ES-I3 (cell line): ENCODE data around the gene ANKRD40.
A peak's percentile ranks its signal among the peaks of the same experiment; 100 is the strongest.
"Not testable (repeated sequence)": the region's sequence is repeated elsewhere in the genome, so short reads cannot be mapped to it uniquely, and the experiment has no call there.

Source experiments
- H3K36me3 ChIP-seq: 2 replicates; pipeline ENCODE4 v1.6.1; 2013; ENCODE audit warnings: mild to moderate bottlenecking, low read length, control low read depth, moderate library complexity; ENCODE audit not compliant: insufficient read depth
- H3K4me1 ChIP-seq: 2 replicates; pipeline ENCODE4 v1.6.1; 2013; ENCODE audit warnings: mild to moderate bottlenecking, control low read depth, low read length; ENCODE audit not compliant: insufficient read depth
- H3K9ac ChIP-seq: 2 replicates; pipeline ENCODE4 v1.6.1; 2013; ENCODE audit warnings: low read depth, mild to moderate bottlenecking, low read length, moderate library complexity
- H3K9me3 ChIP-seq: 2 replicates; pipeline ENCODE4 v1.6.1; 2013; ENCODE audit warnings: mild to moderate bottlenecking, low read length, moderate library complexity; ENCODE audit not compliant: control insufficient read depth, insufficient read depth

ANKRD40 gene

GRCh38 chr17:50721194-50722010 lies 13.7 kb upstream of the ANKRD40 start:
- Histone ChIP-seq H3K9ac (peak overlapping the region; percentile 99; the same call in 1 of the 2 replicates), H3K36me3 (no peaks in the 10 kb centered on the region), H3K9me3 (no peaks in the 10 kb centered on the region), H3K4me1 (peaks cover 18% of the 10 kb centered on the region)

- H3K9me3 ChIP-seq: no peaks in the 10 kb centered on the region
- no peaks in the 10 kb centered on the region for H3K36me3 ChIP-seq
- H3K4me1 ChIP-seq: peaks cover 11% of the 10 kb centered on the region
- peak overlapping the region; percentile 99 for H3K9ac ChIP-seq
Measured at GRCh38 chr17:50719924-50720794, 12.4 kb upstream of the ANKRD40 start.

- Histone ChIP-seq H3K9ac (peak within 1 kb of the TSS; percentile 99), H3K36me3 (no peaks in the 10 kb centered on the region), H3K4me1 (peaks cover 11% of the 10 kb centered on the region), H3K9me3 (no peaks in the 10 kb centered on the region)
Measured at GRCh38 chr17:50719144-50719923, 11.6 kb upstream of the ANKRD40 start, which contains the start of gene LUC7L3. TSS of gene LUC7L3 (plus strand) at chr17:50719603. CDS start at chr17:50719733, 130 bp downstream.

GRCh38 chr17:50715471-50715870 lies 7.8 kb upstream of the ANKRD40 start:
- Histone ChIP-seq H3K9ac (no peak overlapping the region), H3K9me3 (no peaks in the 10 kb centered on the region), H3K4me1 (peaks cover under 1% of the 10 kb centered on the region; the same call in 1 of the 2 replicates), H3K36me3 (no peaks in the 10 kb centered on the region)

- H3K4me1 ChIP-seq: peaks cover 15% of the 10 kb centered on the region
- H3K36me3 ChIP-seq: no peaks in the 10 kb centered on the region
- H3K9ac ChIP-seq: no peak overlapping the region
- H3K9me3 ChIP-seq: no peaks in the 10 kb centered on the region
Measured at GRCh38 chr17:50712641-50713040, 4.9 kb upstream of the ANKRD40 start.

GRCh38 chr17:50710650-50711049 lies 2.9 kb upstream of the ANKRD40 start:
- H3K36me3 ChIP-seq: no peaks in the 10 kb centered on the region
- no peaks in the 10 kb centered on the region for H3K9me3 ChIP-seq
- peaks cover 15% of the 10 kb centered on the region for H3K4me1 ChIP-seq
- H3K9ac ChIP-seq: no peak overlapping the region

- Histone ChIP-seq H3K9me3 (no peaks in the 10 kb centered on the region), H3K9ac (no peak overlapping the region), H3K36me3 (no peaks in the 10 kb centered on the region), H3K4me1 (peaks cover 15% of the 10 kb centered on the region)
Measured at GRCh38 chr17:50710025-50710424, 2.3 kb upstream of the ANKRD40 start.

GRCh38 chr17:50709053-50709452 lies 1.3 kb upstream of the ANKRD40 start:
- not testable (repeated sequence) for H3K9ac ChIP-seq, H3K36me3 ChIP-seq, H3K9me3 ChIP-seq
- peaks cover 15% of the 10 kb centered on the region for H3K4me1 ChIP-seq

GRCh38 chr17:50708050-50709000 lies 611 bp upstream of the ANKRD40 start:
- no peaks in the 10 kb centered on the region for H3K9me3 ChIP-seq
- H3K9ac ChIP-seq: peak overlapping the region; percentile 89
- 0 out of 2 replicates have a peak, but pooled peaks cover 2% of the 10 kb centered on the region for H3K36me3 ChIP-seq
- peaks cover 15% of the 10 kb centered on the region for H3K4me1 ChIP-seq

GRCh38 chr17:50703162-50703561 lies 4.6 kb downstream of the ANKRD40 start:
- Histone ChIP-seq H3K4me1 (no peaks in the 10 kb centered on the region), H3K9ac (no peak overlapping the region), H3K9me3 (no peaks in the 10 kb centered on the region), H3K36me3 (peaks cover 10% of the 10 kb centered on the region; the same call in 1 of the 2 replicates)

GRCh38 chr17:50699410-50699809 lies 8.3 kb downstream of the ANKRD40 start:
- H3K36me3 ChIP-seq: peaks cover 44% of the 10 kb centered on the region

GRCh38 chr17:50697663-50698272 lies 9.9 kb downstream of the ANKRD40 start:
- peaks cover 51% of the 10 kb centered on the region for H3K36me3 ChIP-seq
- H3K4me1 ChIP-seq: no peaks in the 10 kb centered on the region

More at GRCh38 chr17:50699410-50699809, 8.3 kb downstream of the ANKRD40 start:
- no peaks in the 10 kb centered on the region for H3K9me3 ChIP-seq
- no peak overlapping the region for H3K9ac ChIP-seq
- no peaks in the 10 kb centered on the region for H3K4me1 ChIP-seq

GRCh38 chr17:50697062-50697461 lies 10.7 kb downstream of the ANKRD40 start:
- Histone ChIP-seq H3K4me1 (no peaks in the 10 kb centered on the region), H3K36me3 (peaks cover 48% of the 10 kb centered on the region), H3K9me3 (no peaks in the 10 kb centered on the region), H3K9ac (no peak overlapping the region)

More at GRCh38 chr17:50697663-50698272, 9.9 kb downstream of the ANKRD40 start:
- Histone ChIP-seq H3K9ac (no peak overlapping the region), H3K9me3 (no peaks in the 10 kb centered on the region)
